HL-60/S4 treated with retinoic acid at 250 ng/mL for 4 days and 3 days (cell line): ENCODE results near the gene ERV3-1.
"Not testable (repeated sequence)": the region's sequence is repeated elsewhere in the genome, so short reads cannot be mapped to it uniquely, and the experiment has no call there.

Experiments
- in situ Hi-C: fragments of 300-500 bp; cut with MboI; formaldehyde crosslinking; loops from 2 replicates; pipeline ENCODE4 v1.7.0; 2022; ENCODE audit warnings: low sequenced_read_pairs

ERV3-1 gene

DNA sequence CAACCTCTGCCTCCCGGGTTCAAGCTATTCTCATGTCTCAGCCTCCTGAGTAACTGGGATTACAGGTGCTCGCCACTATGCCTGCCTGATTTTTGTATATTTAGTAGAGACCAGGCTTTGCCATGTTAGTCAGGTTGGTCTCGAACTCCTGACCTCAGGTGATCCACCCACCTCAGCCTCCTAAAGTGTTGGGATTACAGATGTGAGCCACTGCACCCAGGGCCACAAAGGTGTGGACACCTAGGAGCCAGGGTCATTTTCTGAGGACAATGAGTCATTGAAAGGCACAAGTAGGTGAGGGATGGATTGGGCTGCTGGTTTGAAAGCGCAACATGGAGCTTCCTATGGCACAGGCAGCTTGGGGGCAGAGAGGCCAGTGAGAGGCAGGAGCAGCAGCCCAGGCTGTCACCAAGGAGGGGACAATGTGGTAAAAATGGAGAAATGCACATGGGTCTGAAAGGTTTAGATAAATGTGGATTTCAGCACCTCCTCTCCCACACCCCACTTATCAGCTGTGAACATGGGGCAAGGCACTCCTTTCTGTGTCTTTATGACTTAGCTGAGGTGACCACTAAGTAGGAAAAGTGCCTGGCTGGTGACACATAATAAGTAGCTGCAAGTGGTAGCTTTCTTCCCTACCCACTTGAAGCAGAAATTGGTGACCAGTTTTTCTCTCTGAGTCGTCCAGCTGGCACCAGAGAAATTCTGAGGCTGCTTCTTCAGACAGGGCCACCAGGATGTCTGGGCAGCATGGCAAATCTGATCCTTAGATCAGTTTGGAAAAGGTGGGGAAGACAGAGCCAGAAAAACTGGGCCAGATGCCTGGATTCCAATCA is 61.6 kb downstream of the ERV3-1 start:
- in situ Hi-C loops: not testable (repeated sequence)
